Measurements from ENCODE around the gene TEDC1.
A peak's percentile ranks its signal among the peaks of the same experiment; 100 is the strongest.

TEDC1 gene

DNA sequence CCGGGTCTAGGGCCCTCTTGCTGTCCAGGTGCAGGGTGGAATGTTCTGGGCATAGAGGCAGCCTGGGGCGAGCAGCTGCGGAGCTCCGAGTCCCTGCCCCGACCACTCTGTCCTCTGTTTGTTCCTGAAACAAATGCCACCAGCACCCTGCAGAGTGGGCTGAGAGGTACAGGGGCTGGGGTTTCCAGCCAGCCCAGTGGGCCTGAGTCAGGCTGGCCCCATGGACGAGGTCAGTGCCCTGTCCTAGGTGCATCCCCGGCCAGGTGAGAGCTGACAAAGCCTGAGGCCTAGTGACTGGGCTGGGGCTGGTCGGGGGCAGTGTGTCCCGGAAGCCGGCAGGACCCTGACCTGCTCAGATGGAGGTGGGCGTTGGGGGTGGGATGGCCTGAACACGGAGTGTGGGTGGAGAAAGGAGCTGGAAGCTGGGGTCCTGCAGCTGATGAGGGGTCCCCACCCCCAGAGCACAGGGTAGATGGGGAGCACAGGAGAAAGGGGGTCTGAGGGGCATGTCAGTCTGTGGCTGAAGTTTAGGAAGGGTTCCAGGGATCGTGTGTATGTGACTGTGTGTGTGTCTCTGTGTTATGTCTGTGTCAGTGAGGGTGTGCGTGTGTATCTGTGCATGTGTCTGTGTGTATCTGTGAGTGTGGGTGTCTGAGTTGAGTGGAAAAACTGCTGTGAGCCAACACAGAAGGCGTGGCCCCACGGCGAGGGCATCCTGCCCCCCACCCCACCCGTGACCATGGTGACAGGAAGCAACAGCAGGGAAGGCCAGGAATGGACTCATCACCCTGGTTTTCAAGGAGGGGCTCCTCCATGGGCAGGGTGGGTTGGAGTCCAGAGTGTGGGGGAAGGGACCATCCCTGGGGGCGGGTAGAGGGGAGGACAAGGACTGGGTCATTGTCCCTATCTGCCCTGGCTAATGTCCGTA, 6.7 kb upstream of the TEDC1 start:
- no peak for DNase-seq (ENCODE audit: low read depth in 4 of 4, low spot score in 1 of 4)

GRCh38 chr14:105484997-105485393, 6.1 kb upstream of the TEDC1 start:
- DNase-seq (ENCODE audit: low read depth in 4 of 4, low spot score in 1 of 4) = no peak

GRCh38 chr14:105485739-105486162, 5.3 kb upstream of the TEDC1 start:
- DNase-seq (ENCODE audit: low read depth in 4 of 4, low spot score in 1 of 4) = no peak

- DNase-seq (ENCODE audit: low read depth in 4 of 4, low spot score in 1 of 4) = no peak
Measured at GRCh38 chr14:105486163-105486973, 4.7 kb upstream of the TEDC1 start, which contains the start of gene CRIP1. Gene CRIP1, plus strand, starts transcription at chr14:105486886. Its CDS starts 374 bp downstream, at chr14:105487260.

GRCh38 chr14:105486974-105487448, 4.0 kb upstream of the TEDC1 start:
- no peak for DNase-seq (ENCODE audit: low read depth in 4 of 4, low spot score in 1 of 4)

DNA sequence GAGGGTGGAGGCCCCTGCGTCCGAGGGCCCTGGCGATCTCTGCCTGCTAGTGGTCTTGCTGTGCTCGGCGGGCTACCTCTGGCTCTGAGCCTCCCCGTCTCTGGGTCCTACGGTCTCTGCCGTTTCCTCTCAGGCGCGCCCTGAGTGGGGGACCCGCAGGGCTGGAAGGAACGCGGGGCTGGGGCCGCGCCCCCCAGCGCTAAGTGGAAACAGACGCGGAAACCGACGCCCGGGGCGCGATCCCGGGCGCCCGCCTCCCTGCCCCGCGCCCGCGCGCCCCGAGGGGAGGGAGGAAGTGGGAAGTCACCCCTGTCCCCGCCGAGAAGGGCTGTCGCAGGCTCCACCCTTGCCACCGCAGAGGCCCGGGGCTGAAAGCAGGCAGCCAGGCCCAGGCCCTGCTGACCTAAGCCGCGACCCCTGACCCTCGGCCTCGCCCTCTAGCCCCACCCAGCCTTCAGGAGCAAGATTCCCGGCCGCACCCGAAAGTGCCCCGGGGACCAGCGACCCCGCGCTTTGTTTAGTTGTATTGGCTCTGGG, 3.5 kb upstream of the TEDC1 start:
- DNase-seq (ENCODE audit: low read depth in 4 of 4, low spot score in 1 of 4) = peak in 1 of 4 experiments; percentile 52

- DNase-seq (ENCODE audit: low read depth in 4 of 4, low spot score in 1 of 4) = no peak
Measured at GRCh38 chr14:105487986-105488777, 2.9 kb upstream of the TEDC1 start.

- DNase-seq (ENCODE audit: low read depth in 4 of 4, low spot score in 1 of 4) = no peak
Measured at GRCh38 chr14:105488781-105489541, 2.1 kb upstream of the TEDC1 start.

- peak; percentile 63 to 77 (median 68) for DNase-seq (ENCODE audit: low read depth in 4 of 4, low spot score in 1 of 4)
Measured at GRCh38 chr14:105489542-105490266, 1.3 kb upstream of the TEDC1 start.

DNA sequence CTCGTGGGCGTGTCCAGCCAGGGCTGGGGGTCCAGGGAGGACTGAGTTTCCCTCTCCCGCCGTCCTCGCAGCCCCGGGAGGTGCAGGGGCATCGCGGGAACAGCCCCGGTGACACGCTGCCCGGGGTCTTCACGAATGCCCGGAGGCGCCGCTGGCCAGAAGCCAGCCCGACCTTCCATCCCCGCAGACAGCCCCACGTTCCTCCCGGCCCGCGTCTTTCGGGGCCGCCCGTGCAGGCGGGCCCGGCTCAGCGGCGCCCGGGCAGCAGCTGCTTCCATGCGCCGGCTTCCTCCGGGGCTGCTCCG, 827 bp upstream of the TEDC1 start:
- no peak for DNase-seq (ENCODE audit: low read depth in 4 of 4, low spot score in 1 of 4)

DNA sequence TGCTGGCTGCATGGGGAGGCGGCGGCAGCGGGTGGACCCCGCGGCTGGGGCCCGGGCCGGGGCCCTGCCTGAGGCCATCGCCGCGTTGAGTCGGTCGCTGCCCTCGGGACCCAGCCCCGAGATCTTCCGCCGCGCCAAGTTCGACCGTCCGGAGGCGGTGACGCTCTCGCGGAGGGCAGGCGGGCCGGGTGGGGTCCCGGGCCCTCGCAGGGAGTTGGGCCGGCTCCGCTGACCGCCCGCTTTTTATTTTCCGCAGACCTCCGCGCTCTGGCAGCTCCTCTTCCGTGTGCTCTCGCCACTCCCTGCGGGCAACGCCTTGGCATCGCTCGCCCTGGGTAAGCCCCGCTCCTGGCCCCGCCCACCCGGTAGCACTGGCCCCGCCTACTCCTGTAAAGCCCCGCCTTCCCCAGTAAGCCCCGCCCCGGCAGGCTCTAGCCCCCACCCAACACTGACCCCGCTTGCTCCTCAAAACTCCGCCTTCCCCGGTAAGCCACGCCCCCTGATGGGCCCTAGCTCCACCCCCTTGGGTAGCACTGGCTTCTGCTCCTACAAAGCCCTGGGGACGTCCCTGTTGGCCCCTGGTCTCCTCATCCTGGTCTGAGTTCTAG, 424 bp downstream of the TEDC1 start:
- DNase-seq (ENCODE audit: low read depth in 4 of 4, low spot score in 1 of 4) = peak; percentile 59 to 89 (median 86)

GRCh38 chr14:105492031-105492970, 1.3 kb downstream of the TEDC1 start:
- DNase-seq (ENCODE audit: low read depth in 4 of 4, low spot score in 1 of 4) = no peak

GRCh38 chr14:105492971-105493871, 2.2 kb downstream of the TEDC1 start:
- DNase-seq (ENCODE audit: low read depth in 4 of 4, low spot score in 1 of 4) = no peak

- no peak for DNase-seq (ENCODE audit: low read depth in 4 of 4, low spot score in 1 of 4)
Measured at GRCh38 chr14:105493921-105494605, 3.0 kb downstream of the TEDC1 start.

- no peak for DNase-seq (ENCODE audit: low read depth in 4 of 4, low spot score in 1 of 4)
Measured at GRCh38 chr14:105494606-105494929, 3.5 kb downstream of the TEDC1 start.

Data from stimulated activated CD4-positive, alpha-beta T cell treated with anti-CD3 and anti-CD28 coated beads, Interleukin-1b, Interleukin-23, amount 100 ng/mL, for 24 hours (primary cell).